GM18951 (cell line): ENCODE measurements around the gene NOP58.

Experiments used
- POLR2A ChIP-seq: IDR thresholded peaks from 4 replicates; pipeline ENCODE4 v1.6.1; 2011; ENCODE audit warnings: mild to moderate bottlenecking; ENCODE audit not compliant: insufficient read length, insufficient read depth; ENCODE audit errors: extremely low read depth
- in situ Hi-C: fragments of 300-500 bp; cut with MboI; formaldehyde crosslinking; loops from one replicate; pipeline ENCODE4 v1.12.0; 2022; ENCODE audit warnings: low sequenced_read_pairs, mixed read lengths, inconsistent platforms; ENCODE audit not compliant: unreplicated experiment

The NOP58 gene

DNA sequence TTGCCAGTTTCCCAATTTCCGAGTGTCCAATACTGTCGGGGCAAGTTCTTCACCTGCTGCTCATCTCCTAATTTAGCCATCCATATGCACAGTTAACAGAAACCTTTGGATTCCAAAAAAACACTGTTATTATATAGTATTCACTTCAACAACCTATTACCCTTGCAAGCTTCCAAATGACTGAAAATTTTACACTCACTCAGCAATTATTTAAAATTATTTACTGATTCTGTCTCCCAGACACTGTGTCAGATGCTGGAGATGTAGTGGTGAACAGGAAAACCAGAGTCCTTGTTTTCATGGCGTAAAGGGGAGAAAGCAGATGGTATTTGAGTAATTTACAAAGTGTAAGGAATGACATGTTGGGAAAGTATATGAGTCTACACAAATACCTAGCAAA lies 56.9 kb downstream of the NOP58 start:
- TF ChIP-seq POLR2A: no peak
- in situ Hi-C loops: no loop called here

DNA sequence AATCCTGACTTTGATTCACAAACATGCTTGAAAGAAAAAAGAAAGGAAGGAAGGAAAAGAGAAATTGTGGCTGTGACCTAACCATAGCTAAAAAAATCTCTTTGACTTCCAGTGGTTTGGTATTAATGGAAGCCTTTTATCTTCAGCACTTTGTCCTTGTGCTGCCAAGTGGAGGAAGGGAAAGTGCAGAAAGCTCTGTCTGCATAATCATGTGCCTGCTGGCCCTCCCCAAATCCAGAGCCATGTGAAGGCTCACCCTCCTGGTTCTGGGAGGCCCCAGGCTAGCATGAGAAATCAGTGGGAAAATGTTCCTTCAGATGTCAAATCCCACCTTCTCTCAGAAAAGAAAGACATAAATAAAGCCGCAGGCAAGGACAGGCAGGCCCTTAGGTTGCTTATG lies 62.3 kb downstream of the NOP58 start:
- TF ChIP-seq POLR2A: no peak
- in situ Hi-C loops: no loop called here

DNA sequence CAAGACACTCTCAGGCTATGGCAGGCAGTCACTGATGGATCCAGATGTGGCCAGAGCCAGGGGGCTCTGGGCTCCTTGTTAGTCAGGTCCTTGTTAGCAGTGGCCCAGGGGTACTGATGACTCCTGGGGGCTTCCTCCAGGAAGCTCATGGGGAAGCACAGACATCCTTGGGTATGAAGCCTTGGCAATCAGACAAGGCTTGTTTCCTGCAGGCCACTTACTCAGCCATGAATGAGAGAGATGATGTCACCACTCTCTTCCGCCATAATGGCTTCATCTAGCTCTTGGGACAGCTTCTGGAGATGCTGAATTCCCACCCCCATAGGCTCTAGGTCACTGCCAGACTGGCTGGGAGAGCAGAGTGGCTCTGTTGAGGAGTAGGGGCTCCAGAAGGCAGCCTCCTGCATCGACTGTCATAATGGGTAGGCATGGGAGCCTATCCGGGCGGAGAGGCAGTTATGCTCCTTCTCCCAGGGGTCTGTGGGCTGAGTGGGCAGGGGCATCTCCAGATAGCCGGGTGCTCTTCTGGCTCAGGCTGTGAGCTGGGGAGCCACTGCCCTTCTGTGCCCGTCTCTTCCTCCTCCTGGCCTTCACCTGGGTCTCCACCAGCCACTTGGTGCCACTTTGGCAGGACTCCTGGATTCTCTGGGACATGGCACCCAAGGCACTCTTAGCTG lies 70.4 kb downstream of the NOP58 start:
- in situ Hi-C loops: no loop called here
- no peak for TF ChIP-seq POLR2A

DNA sequence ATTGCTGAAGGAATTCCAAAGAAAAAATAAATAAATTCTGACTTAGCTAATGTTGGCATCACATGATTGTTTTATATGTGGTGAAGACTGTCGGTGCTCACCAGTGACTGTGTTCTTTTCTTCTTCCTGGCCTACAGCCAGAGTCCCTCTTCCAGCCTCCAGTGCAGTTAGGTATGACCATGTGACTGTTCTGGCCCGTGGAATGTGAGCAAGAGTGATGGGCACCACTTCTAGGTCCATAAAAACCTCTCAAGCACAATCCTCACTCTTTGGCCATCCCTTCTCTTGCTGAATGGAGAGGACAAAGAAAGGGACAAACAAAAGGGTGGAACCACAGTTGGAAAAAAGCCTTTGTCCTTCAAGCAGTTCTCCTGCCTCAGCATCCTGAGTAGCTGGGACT lies 71.6 kb downstream of the NOP58 start:
- no peak for TF ChIP-seq POLR2A

DNA sequence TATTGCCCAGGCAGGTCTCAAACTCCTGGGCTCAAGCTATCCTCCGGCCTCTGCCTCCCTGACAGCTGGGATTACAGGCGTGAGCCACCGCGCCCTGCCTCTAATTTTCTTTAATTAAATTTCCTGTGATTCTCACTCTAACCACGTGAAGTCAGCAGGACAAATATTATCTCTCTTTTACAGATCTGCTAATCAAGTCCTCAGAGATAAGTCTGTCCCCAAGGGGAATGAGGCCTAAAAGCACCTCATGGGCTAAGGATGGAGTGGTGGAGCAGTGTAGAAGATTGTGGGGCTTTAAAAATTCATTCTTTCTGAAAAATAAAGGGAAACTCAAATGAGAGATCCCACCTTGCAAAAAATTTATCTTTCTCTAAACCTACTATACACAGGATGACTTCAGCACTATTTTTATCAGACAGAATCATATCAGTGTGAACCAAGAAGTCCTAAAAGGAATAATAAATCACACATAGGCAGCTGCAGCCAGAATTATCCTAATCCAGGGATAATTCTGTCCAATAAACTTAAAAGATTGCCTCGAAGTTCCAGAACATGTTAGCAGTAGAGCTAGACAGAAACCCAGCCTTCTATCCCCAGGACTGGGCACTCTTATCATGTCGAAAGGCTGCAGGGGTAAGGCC lies 72.3 kb downstream of the NOP58 start:
- no peak for TF ChIP-seq POLR2A
- in situ Hi-C loops: no loop called here

More for the DNA sequence above, 71.6 kb downstream of the NOP58 start:
- in situ Hi-C loops: no loop called here

DNA sequence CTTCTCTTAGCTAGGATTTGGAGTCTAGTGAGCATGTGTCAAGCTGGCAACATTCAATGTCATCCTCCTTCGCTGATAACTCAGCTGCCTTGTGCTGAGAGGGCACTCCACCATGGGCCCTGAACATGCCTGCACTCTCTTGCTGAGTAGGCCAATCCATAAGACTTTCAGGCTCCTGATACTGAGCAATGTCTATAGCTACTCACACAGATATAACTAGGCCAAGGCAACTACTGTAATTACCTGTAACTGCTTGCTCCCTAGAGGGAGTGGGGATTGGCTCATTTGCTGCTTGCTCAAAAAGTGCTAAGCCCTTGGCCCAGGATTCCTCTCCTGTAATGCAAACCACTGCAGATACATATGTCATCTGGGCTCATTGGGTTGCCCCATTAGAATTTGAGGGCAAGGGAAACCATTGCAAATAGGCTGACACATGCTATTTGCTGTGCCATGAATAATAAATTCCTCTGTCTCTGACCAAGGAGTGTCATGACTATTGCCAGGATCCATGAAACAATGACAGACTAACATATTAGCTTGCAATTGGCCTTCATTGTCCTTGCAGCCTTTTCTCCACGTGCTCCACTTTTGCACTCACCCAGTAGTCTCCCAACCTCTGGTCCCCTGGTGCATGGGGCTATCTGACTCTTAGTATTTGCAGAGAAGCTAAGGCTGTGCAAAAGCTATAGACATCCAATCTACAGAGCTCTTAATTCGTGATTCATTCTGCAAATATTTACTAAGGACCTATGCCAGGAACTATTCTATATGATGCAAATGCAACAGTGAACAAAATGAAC lies 73.7 kb downstream of the NOP58 start:
- TF ChIP-seq POLR2A: no peak
- in situ Hi-C loops: no loop called here

DNA sequence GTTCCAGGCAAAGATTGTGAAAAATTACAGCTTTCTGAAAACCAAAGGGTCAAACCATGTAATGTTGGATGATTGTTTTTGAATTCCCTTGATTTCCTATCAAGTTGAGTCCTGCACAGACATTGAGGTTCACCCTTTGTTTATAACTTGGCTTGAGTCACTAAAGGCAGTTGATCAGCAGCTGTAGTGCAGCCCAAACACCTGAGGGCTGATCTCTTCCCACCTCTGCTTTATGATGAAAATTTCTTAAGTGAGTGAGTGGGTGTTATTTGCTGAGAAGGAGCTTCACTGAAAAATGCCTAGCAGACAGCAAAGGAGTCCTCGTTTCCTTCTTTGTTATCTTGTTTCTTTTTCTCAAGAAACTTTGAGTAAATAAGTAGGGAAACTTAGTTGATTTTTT lies 78.6 kb downstream of the NOP58 start:
- in situ Hi-C loops: no loop called here
- TF ChIP-seq POLR2A: no peak

DNA sequence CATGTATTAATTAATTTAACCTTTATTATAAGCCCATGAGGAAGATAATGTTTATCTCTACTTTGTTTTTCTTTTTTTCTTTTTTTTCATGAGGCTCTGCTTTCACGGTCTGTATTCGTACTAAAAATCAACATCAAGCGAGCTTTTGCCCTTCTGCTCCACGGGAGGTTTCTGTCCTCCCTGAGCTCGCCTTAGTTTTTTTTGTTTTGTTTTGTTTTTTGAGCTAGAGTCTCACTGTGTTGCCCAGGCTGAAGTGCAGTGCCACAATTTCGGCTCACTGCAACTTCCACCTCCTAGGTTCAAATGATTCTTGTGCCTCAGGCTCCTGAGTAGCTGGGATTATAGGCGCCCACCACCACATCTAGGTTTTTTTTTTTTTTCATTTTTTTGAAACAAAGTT lies 80.6 kb downstream of the NOP58 start:
- no peak for TF ChIP-seq POLR2A
- in situ Hi-C loops: no loop called here
